PC-3 (cell line): ENCODE measurements around the gene BHLHA9. TPM values are rescaled to one million over a fixed set of nuclear protein-coding genes. Genes with fewer than 3 reads are reported as not detected.

ENCODE experiments used
- ATAC-seq: fragments of 200-7000 bp; cut with Tn5 transposase; 2 replicates; pipeline ENCODE4 v1.9.1; 2020; ENCODE audit warnings: mild to moderate bottlenecking, moderate library complexity
- BruUV-seq: library from RNA; stranded (reverse); fragments of 400-500 nt; replicated peaks from 2 replicates; lab custom pipeline; 2021; lab: Mats Ljungman, UMichigan
- CTCF ChIA-PET: fragments of 300-600 bp; sonication (Branson Sonifier 250); formaldehyde crosslinking; loops from one replicate; lab custom pipeline; 2022; ENCODE audit warnings: antibody characterized with exemption; lab: Charles Lee
- POLR2A ChIA-PET: fragments of 300-600 bp; sonication (Branson Sonifier 250); formaldehyde crosslinking; loops from one replicate; lab custom pipeline; 2022; ENCODE audit warnings: antibody characterized with exemption; ENCODE audit not compliant: unreplicated experiment; lab: Charles Lee
- DNase-seq: peaks from one replicate; pipeline ENCODE4 v3.0.0-alpha.2; 2015
- H2AFZ ChIP-seq: fragments of 300-600 bp; sonication (generic); 2 replicates; pipeline ENCODE4 v1.6.0; 2016; ENCODE audit warnings: antibody characterized with exemption, low read length
- H3F3A ChIP-seq: fragments of 300-600 bp; sonication (generic); one replicate; pipeline ENCODE4 v1.6.0; 2017; ENCODE audit warnings: antibody characterized with exemption, low read length, control low read depth, mild to moderate bottlenecking; ENCODE audit not compliant: unreplicated experiment
- H3K27ac ChIP-seq: fragments of 300-600 bp; sonication (generic); 2 replicates; pipeline ENCODE4 v1.5.1; 2016; ENCODE audit warnings: mild to moderate bottlenecking, low read length
- H3K27me3 ChIP-seq: fragments of 300-600 bp; sonication (generic); 2 replicates; pipeline ENCODE4 v1.6.1; 2016; ENCODE audit warnings: low read length, mixed read lengths
- H3K36me3 ChIP-seq: fragments of 300-600 bp; sonication (generic); 2 replicates; pipeline ENCODE4 v1.6.1; 2016; ENCODE audit warnings: low read depth, mixed run types, low read length, mixed read lengths
- H3K4me1 ChIP-seq: fragments of 300-600 bp; sonication (generic); 2 replicates; pipeline ENCODE4 v1.5.1; 2016; ENCODE audit warnings: low read length; ENCODE audit not compliant: insufficient read depth
- H3K4me2 ChIP-seq: fragments of 300-600 bp; sonication (generic); 2 replicates; pipeline ENCODE4 v1.6.0; 2016; ENCODE audit warnings: low read length
- H3K4me3 ChIP-seq: fragments of 300-600 bp; sonication (generic); 2 replicates; pipeline ENCODE4 v1.5.1; 2016; ENCODE audit warnings: mild to moderate bottlenecking, low read length, mixed read lengths
- H3K79me2 ChIP-seq: fragments of 300-600 bp; sonication (generic); 2 replicates; pipeline ENCODE4 v1.6.1; 2017; ENCODE audit warnings: low read length, mixed read lengths
- H3K9ac ChIP-seq: fragments of 300-600 bp; sonication (generic); 2 replicates; pipeline ENCODE4 v1.6.0; 2016; ENCODE audit warnings: mild to moderate bottlenecking, low read length
- H3K9me2 ChIP-seq: fragments of 300-600 bp; sonication (generic); replicated peaks from 2 replicates; pipeline ENCODE4 v1.6.1; 2016; ENCODE audit warnings: mixed run types, low read length, mixed read lengths
- H3K9me3 ChIP-seq: fragments of 300-600 bp; sonication (generic); 2 replicates; pipeline ENCODE4 v1.6.1; 2016; ENCODE audit warnings: low read length, mixed read lengths
- H4K20me1 ChIP-seq: fragments of 300-600 bp; sonication (generic); 2 replicates; pipeline ENCODE4 v1.6.1; 2016; ENCODE audit warnings: low read length, mixed read lengths
- CTCF ChIP-seq: fragments of 300-600 bp; sonication (generic); conservative IDR thresholded peaks from 2 replicates; pipeline ENCODE4 v1.5.1; 2017; ENCODE audit warnings: antibody characterized with exemption, low read depth, mild to moderate bottlenecking, low read length
- EZH2 ChIP-seq: fragments of 300-600 bp; sonication (generic); IDR thresholded peaks from one replicate; pipeline ENCODE4 v1.6.1; 2017; ENCODE audit warnings: antibody characterized with exemption, mild to moderate bottlenecking, low read length; ENCODE audit not compliant: unreplicated experiment
- EZH2phosphoT487 ChIP-seq: fragments of 300-600 bp; sonication (generic); IDR thresholded peaks from 2 replicates; pipeline ENCODE4 v1.6.1; 2018; ENCODE audit warnings: mild to moderate bottlenecking, antibody characterized with exemption, low read length, borderline replicate concordance
- intact Hi-C: fragments of 100-400 bp; cut with micrococcal nuclease; formaldehyde crosslinking; loops from 2 replicates; pipeline ENCODE4 v1.9.0; 2023
- total RNA-seq: library from RNA; depleted of rRNA; stranded (reverse); fragments of >200 nt; gene quantifications from 2 replicates; pipeline ENCODE4 v1.2.3, GENCODE V29; 2014

Gene BHLHA9
- total RNA-seq, 1 experiment from 2014 or later = not detected

DNA sequence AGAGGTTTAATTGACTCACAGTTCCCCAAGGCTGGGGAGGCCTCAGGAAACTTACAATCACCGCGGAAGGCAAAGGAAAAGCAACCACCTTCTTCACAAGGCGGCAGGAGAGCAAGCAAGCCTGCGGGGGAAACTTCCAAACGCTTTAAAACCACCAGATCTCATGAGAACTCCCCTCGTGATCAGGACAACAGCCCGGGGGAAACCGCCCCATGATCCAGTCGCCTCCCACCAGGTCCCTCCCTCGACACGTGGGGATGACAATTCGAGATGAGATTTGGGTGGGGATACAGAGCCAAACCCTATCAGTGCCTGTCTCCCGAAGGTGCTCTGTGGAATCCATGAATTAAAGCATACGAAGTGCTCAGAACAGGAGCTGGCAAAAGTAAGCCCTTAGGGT is 46.6 kb upstream of the BHLHA9 start:
- no peak for ATAC-seq

DNA sequence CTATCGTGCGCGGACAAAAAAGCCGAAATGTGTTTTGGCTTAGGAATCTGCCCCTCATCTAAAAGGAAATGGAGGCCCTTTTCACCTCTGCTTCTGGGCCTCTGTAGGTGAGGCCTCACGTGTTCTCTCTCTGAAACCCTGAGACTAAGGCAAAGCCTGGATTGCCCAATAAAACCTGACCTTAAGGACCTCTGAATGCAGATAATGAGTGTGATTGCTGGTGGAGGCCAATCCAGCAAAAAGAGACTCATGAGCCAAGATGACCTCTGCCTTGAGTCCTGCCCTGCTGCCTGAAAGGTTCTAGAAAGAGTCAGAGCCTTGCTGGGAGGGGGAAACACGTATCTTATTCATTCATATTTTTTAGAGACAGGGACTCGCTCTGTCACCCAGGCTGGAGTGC is 45.9 kb upstream of the BHLHA9 start:
- Histone ChIP-seq H3K79me2 (no peaks in the 10 kb centered on the region), H3K4me2 (no peak overlapping the region), H3K4me3 (no peak overlapping the region), H3K9me3 (no peaks in the 10 kb centered on the region), H3F3A (no peaks in the 10 kb centered on the region), H3K27me3 (0 out of 2 replicates have a peak, but pooled peaks cover 2% of the 10 kb centered on the region), H2AFZ (no peak overlapping the region), H3K9ac (no peak overlapping the region), H4K20me1 (no peaks in the 10 kb centered on the region), H3K36me3 (no peaks in the 10 kb centered on the region), H3K4me1 (no peaks in the 10 kb centered on the region), H3K27ac (no peak overlapping the region), H3K9me2 (no peaks in the 10 kb centered on the region)
- TF ChIP-seq CTCF (no peak), EZH2phosphoT487 (no peak), EZH2 (no peak)
- POLR2A ChIA-PET = no interaction called here
- ATAC-seq = no peak
- CTCF ChIA-PET = no interaction called here
- BruUV-seq = no TSS peak
- intact Hi-C loops = no loop called here
- no peak for DNase-seq

More for the DNA sequence above, 46.6 kb upstream of the BHLHA9 start:
- no peaks in the 10 kb centered on the region for H3K27me3 ChIP-seq
- no peaks in the 10 kb centered on the region for H3K36me3 ChIP-seq
- TF ChIP-seq EZH2phosphoT487 (no peak), EZH2 (no peak), CTCF (no peak)
- no peak overlapping the region for H3K4me2 ChIP-seq
- ChIA-PET CTCF (no interaction called here), POLR2A (no interaction called here)
- no TSS peak for BruUV-seq
- no peak overlapping the region for H3K9ac ChIP-seq
- H3K4me3 ChIP-seq = no peak overlapping the region
- H3F3A ChIP-seq = no peaks in the 10 kb centered on the region
- no peak overlapping the region for H2AFZ ChIP-seq
- H4K20me1 ChIP-seq = no peaks in the 10 kb centered on the region
- no peak for DNase-seq
- intact Hi-C loops = no loop called here
- no peak overlapping the region for H3K27ac ChIP-seq
- H3K79me2 ChIP-seq = no peaks in the 10 kb centered on the region
- H3K9me3 ChIP-seq = no peaks in the 10 kb centered on the region
- H3K4me1 ChIP-seq = no peaks in the 10 kb centered on the region
- H3K9me2 ChIP-seq = no peaks in the 10 kb centered on the region

GRCh38 chr17:1226308-1226707 is 43.9 kb upstream of the BHLHA9 start:
- Histone ChIP-seq H2AFZ (no peak overlapping the region), H3K9me3 (no peaks in the 10 kb centered on the region), H3K4me2 (no peak overlapping the region), H3F3A (no peaks in the 10 kb centered on the region), H3K27ac (no peak overlapping the region), H3K79me2 (no peaks in the 10 kb centered on the region), H3K4me3 (no peak overlapping the region), H3K9me2 (no peaks in the 10 kb centered on the region), H4K20me1 (no peaks in the 10 kb centered on the region), H3K27me3 (peaks cover 7% of the 10 kb centered on the region), H3K36me3 (no peaks in the 10 kb centered on the region), H3K9ac (no peak overlapping the region), H3K4me1 (no peaks in the 10 kb centered on the region)
- ChIA-PET CTCF (no interaction called here), POLR2A (no interaction called here)
- no peak for DNase-seq
- no peak for ATAC-seq
- intact Hi-C loops = no loop called here
- no peak for TF ChIP-seq EZH2phosphoT487
- TF ChIP-seq CTCF = no peak
- TF ChIP-seq EZH2 = no peak
- BruUV-seq = no TSS peak
